ENCODE data around the gene MRPS12. TPM values are rescaled to one million over a fixed set of nuclear protein-coding genes. Genes with fewer than 3 reads are reported as not detected.
"Not testable (repeated sequence)": the region's sequence is repeated elsewhere in the genome, so short reads cannot be mapped to it uniquely, and the experiment has no call there.

The MRPS12 gene
- 10 to 100 TPM; 36.3 to 50.4 TPM for total RNA-seq
- long read RNA-seq, transcript MRPS12-201 (3 exons, 1,207 nt) = major isoform, 30 of 39 reads
- long read RNA-seq, partial matches to known transcripts = 2 of 39 reads
- long read RNA-seq, other reads (novel, unspliced or antisense) = 2 of 39 reads

DNA sequence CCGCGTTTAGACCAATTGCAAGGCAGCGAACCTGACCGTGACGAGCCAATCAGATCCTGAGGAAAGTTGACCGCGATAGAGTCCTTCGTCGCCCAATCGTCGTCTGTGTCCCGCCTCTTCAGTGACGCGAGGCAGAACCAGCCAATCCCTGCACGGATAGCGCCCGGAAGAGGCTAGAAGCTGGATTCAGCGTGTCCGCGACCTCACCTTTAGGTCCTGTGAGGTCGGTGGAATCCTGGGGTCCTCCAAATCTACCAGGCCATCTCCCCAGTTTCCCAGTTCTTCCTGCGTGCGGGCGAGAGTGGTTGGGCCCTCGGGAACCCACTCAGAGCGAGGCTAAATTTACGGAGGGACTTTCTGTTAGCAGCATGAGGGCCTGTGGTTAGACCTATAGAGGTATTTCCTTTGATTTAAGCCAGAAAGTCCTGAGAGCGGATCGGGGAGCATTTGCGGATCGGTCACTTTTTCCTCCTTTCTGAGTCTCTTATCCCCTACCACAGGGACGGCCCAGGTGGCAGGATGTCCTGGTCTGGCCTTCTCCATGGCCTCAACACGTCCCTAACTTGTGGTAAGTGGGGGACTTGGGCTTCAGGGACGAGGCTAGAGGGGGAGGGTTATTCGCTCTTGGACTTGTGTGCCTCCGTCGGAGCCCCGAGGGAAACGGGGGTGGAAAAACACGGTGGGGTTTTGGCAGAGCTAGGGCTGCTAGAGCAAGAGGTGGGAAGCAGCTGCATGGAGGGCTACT, at the start of gene MRPS12:
Gene MRPS12 (plus strand): TSS at position 169 of the 745 bp plus-strand sequence. CDS start 351 bp downstream, at position 520.
- ATAC-seq = peak; percentile 96
- intact Hi-C loops (cut with DNase I, micrococcal nuclease) = no loop called here

DNA sequence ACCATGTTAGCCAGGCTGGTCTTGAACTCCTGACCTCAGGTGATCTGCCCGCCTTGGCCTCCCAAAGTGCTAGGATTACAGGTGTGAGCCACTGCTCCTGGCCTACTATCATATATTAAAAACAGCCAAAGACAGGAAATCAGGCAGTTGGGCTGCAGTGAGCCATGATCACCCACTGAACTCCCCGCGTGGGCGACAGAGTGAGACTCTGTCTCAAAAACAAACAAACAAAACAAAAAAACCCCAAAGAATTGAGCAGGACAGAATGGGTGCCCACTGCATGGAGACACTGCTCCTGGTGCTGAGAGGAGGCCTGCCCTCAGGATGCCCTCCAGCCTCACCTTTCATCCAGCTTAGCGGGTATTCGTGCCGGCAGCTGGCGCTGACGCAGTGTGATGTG, 47.5 kb upstream of the MRPS12 start:
- DNase-seq = no peak
- no peak for ATAC-seq
- intact Hi-C loops (cut with DNase I, micrococcal nuclease) = no loop called here

More for the DNA sequence above, at the start of gene MRPS12:
- peak; percentile 99 for DNase-seq

- ATAC-seq; DNase-seq; intact Hi-C loops (cut with DNase I, micrococcal nuclease): not testable (repeated sequence)
These were observed 46.1 kb upstream of the MRPS12 start for GRCh38 chr19:38884691-38885090.

GRCh38 chr19:38888876-38889275, 41.9 kb upstream of the MRPS12 start:
- no peak for ATAC-seq
- intact Hi-C loops (cut with DNase I, micrococcal nuclease) = no loop called here

GRCh38 chr19:38889803-38890202, 40.9 kb upstream of the MRPS12 start:
- ATAC-seq (no peak), DNase-seq (no peak)
- intact Hi-C loops (cut with DNase I, micrococcal nuclease) = no loop called here

More at GRCh38 chr19:38888876-38889275, 41.9 kb upstream of the MRPS12 start:
- DNase-seq = no peak

DNA sequence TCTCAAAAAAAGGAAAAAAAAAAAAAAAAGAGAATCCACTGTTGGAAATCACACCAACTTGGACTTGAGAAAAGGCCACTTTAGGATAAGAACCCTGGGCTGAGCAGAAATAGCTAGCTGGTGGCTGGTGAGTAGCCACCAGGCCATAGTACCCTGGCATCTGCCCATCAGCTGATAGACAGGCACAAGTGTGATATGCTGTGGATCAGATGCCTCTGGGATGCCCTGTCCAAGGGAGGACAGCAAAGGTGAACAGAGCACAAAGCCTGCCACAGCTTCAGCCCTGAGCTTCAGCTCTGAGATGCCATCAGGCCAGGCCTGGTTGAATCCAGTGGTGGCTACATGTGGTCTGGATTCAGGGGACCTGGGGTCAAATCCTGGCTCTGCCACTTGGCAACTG, 40.1 kb upstream of the MRPS12 start:
- ATAC-seq (no peak), DNase-seq (no peak)
- intact Hi-C loops (cut with DNase I, micrococcal nuclease) = no loop called here

GRCh38 chr19:38891771-38892170, 39.0 kb upstream of the MRPS12 start:
- DNase-seq (no peak), ATAC-seq (no peak)
- intact Hi-C loops (cut with DNase I, micrococcal nuclease) = no loop called here

- no peak for DNase-seq
- ATAC-seq = no peak
- intact Hi-C loops (cut with DNase I, micrococcal nuclease) = no loop called here
These were observed 37.9 kb upstream of the MRPS12 start for GRCh38 chr19:38892841-38893240.

DNA sequence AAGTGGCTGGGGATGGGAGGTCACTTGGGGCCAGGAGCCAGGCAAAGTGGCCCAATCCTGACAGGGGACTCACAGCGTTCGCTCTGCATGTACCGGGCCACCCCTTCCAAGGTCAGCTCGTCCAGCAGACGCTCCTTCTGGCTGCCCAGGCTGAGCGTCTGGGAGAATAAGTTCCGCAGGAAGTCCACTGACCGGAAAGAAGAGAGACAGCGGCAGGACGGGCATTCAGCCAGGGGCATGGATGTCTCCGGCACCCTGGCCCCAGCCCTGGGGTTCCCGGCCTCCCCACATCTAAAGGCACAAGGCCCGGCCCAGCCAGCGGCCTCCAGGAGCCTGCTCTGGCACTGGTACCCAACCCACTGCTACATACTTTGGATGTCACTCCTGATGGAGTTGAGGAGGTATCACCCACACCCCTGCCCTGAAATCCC, 37.4 kb upstream of the MRPS12 start:
- intact Hi-C loops (cut with DNase I, micrococcal nuclease) = no loop called here
- no peak for ATAC-seq

DNA sequence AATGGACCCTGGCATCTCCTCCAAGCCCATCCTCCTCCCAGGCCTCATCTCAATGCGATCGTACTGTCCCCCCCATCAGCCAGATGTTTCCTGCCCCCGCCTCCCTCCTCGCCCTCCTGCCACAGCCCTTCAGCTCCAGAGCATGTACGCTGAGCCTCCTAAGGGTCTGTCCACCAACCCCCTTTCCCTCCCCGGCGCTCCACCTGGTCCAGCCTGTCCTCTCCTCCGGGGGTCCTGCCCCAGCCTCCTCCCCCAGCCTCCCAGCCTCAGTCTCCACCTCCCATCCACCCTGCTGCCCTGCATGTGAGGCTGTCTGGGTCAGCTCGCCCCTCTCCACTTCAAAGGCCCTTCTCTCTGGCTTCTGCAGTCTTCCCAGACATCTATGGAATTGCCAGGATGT, 35.8 kb upstream of the MRPS12 start:
- ATAC-seq = no peak
- intact Hi-C loops (cut with DNase I, micrococcal nuclease) = no loop called here
- no peak for DNase-seq

More for the DNA sequence above, 37.4 kb upstream of the MRPS12 start:
- no peak for DNase-seq

GRCh38 chr19:38898788-38899446, 31.8 kb upstream of the MRPS12 start:
- intact Hi-C loops (cut with DNase I, micrococcal nuclease) = no loop called here
- ATAC-seq (peak; percentile 6), DNase-seq (no peak)

GRCh38 chr19:38899447-38900201, 31.1 kb upstream of the MRPS12 start, which contains the start of the genes NFKBIB and SIRT2:
Gene NFKBIB, plus strand, starts transcription at chr19:38899969. Its CDS starts 64 bp downstream, at chr19:38900033.
Gene SIRT2, minus strand, starts transcription at chr19:38899618. Its CDS starts 97 bp downstream, at chr19:38899521.
- DNase-seq (peak; percentile 99 to 100), ATAC-seq (peak; percentile 93)
- intact Hi-C loops (cut with DNase I, micrococcal nuclease) = no loop called here

DNA sequence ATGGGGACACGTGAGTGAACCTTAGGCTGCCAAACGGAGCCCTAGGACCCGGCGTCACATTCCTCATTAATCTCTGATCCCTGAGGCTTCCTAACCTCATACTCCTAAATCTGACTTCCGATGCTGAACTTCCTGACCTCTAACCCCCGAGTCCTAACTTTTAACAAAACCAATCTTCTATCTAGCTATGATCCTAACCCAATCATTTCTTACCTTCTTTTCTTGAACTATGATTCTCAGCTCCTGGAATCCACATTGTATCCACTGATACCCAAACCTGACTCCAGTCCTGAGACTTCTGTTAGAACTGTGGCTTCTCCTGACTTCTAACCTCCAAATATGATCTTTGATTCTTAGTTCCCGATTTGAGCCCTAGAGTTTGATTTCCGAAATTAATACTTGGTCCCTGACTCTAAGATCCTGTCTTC, 30.5 kb upstream of the MRPS12 start:
- intact Hi-C loops (cut with DNase I, micrococcal nuclease) = no loop called here
- DNase-seq = no peak
- ATAC-seq = no peak

DNA sequence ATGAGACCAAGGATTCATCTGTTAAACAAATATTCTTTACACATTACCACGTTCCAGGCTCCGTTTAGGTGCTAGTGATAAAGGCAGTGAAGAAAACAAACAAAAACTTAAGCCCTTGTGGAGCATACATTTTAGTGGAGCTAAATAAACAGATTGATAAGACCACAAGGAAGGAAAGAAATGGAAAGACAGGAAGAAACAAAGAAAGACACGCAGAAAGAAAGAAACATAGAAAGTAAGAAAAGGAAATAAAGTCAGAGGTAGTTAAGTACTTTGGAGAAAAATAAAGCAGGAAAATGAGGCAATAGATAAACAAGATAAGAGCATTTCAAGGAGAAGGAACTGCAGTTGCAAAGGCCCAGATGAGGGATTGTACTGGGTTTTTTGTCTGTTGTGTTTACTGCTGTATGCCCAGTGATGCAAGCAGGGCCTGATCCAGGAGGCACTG, 30.0 kb upstream of the MRPS12 start:
- no peak for DNase-seq

DNA sequence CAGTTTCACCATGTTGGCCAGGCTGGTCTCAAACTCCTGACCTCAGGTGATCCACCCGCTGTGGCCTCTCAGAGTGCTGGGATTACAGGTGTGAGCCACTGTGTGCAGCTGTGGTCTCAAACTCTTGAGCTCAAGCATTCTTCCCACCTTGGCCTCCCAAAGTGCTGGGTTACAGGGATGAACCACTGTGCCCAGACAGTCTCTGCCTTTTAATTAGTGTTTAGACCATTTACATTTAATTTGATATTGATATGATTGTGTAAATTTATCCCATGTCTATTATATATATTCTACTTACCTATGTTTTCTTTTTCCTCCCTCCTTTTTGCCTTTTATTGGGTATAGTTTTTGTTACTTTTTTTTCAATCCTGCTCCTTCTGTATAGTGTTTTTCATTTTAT, 29.1 kb upstream of the MRPS12 start:
- DNase-seq = no peak
- intact Hi-C loops (cut with DNase I, micrococcal nuclease) = no loop called here
- no peak for ATAC-seq

More for the DNA sequence above, 30.0 kb upstream of the MRPS12 start:
- intact Hi-C loops (cut with DNase I, micrococcal nuclease) = no loop called here
- no peak for ATAC-seq

DNA sequence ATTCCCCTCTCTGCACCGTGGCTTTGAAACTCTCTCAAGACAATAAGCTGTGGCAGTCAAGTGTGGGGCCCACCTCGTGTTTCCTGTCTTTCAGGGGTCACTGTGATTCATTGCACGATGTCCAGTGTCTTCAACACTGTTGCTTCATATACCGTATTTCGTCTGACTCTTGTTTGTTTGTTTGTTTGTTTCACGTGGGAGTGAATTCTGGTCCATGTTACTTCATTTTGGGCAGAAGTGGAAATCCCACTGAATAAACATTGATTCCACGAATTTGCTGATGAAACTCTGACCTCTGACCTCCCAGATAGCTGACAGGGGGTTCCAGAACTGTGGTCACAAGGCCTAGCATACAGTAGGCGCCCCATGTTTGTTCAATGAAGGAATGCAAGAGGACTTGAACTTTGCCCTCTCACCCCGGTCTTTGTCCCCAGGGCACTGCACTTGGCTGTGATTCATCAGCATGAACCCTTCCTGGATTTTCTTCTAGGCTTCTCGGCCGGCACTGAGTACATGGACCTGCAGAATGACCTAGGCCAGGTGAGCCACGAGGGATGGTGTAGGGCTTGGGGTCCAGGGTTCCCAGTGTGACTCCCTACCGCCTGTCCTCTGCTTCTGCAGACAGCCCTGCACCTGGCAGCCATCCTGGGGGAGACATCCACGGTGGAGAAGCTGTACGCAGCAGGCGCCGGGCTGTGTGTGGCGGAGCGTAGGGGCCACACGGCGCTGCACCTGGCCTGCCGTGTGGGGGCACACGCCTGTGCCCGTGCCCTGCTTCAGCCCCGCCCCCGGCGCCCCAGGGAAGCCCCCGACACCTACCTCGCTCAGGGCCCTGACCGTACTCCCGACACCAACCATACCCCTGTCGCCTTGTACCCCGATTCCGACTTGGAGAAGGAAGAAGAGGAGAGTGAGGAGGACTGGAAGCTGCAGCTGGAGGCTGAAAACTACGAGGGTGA, 25.9 kb upstream of the MRPS12 start:
- ATAC-seq = peak; percentile 14
- intact Hi-C loops (cut with DNase I, micrococcal nuclease) = no loop called here

GRCh38 chr19:38905620-38906019, 25.1 kb upstream of the MRPS12 start:
- intact Hi-C loops (cut with DNase I, micrococcal nuclease) = no loop called here
- no peak for DNase-seq
- no peak for ATAC-seq

More for the DNA sequence above, 25.9 kb upstream of the MRPS12 start:
- DNase-seq = no peak

GRCh38 chr19:38907227-38907626, 23.5 kb upstream of the MRPS12 start:
- DNase-seq (no peak), ATAC-seq (no peak)
- intact Hi-C loops (cut with DNase I, micrococcal nuclease) = no loop called here
